Left lung (tissue), 10 donors: ENCODE measurements around the gene HOXA3. TPM values are rescaled to one million over a fixed set of nuclear protein-coding genes. Genes with fewer than 3 reads are reported as not detected.

Experiments
- ATAC-seq: fragments of 200-7000 bp; cut with Tn5 transposase; one replicate; pipeline ENCODE4 v1.9.1; 2020; ENCODE audit warnings: moderate library complexity
- DNase-seq, 4 donors: peaks; one replicate each; pipeline ENCODE4 v3.0.0-alpha.2; 2013 to 2020
- H3K27ac ChIP-seq, 2 donors: fragments of 200-600 bp; sonication (generic) in 1 of 2; one replicate each; pipeline versions ENCODE4 v1.5.0 to v1.8.0; 2020 to 2021
- H3K27me3 ChIP-seq, 2 donors: fragments of 200-600 bp; sonication (generic) in 1 of 2; one replicate each; pipeline versions ENCODE4 v1.5.0 to v1.8.0; 2020 to 2021
- H3K36me3 ChIP-seq, 2 donors: fragments of 200-600 bp; sonication (generic) in 1 of 2; one replicate each; pipeline versions ENCODE4 v1.5.0 to v1.8.0; 2020 to 2021
- H3K4me1 ChIP-seq, 2 donors: fragments of 200-600 bp; one replicate each; pipeline ENCODE4 v1.8.0; 2021
- H3K4me3 ChIP-seq, 2 donors: fragments of 200-600 bp; sonication (generic) in 1 of 2; one replicate each; pipeline versions ENCODE4 v1.5.0 to v1.8.0; 2020 to 2021; ENCODE audit warnings: mild to moderate bottlenecking in 1 of 2
- H3K9me3 ChIP-seq, 2 donors: fragments of 200-600 bp; sonication (generic) in 1 of 2; one replicate each; pipeline versions ENCODE4 v1.5.0 to v1.8.0; 2020 to 2021
- CTCF ChIP-seq, 2 donors: fragments of 200-600 bp; sonication (generic) in 1 of 2; IDR thresholded peaks; one replicate each; pipeline versions ENCODE4 v1.5.0 to v1.8.0; 2021; ENCODE audit warnings: antibody characterized with exemption in 2 of 2
- intact Hi-C, 2 donors: fragments of 100-400 bp; cut with DNase I; formaldehyde crosslinking; loops; one replicate each; pipeline versions ENCODE4 v1.11.2 to v1.14.2; 2022
- polyA plus RNA-seq, 6 donors: library from polyadenylated mRNA; unstranded; fragments of 120-200 nt; gene quantifications; one replicate each; pipeline ENCODE4 v1.2.1, GENCODE V29; 2013; ENCODE audit not compliant: insufficient read length in 6 of 6
- total RNA-seq, 2 donors: library from RNA; stranded (reverse); fragmentation: NEBNext Ultra II Directional; extraction: Animal tissue kit (Norgen Biotek cat#: 25700); gene quantifications; one replicate each; pipeline ENCODE4 v1.2.1, GENCODE V29; 2021
- donor health status: DM: no; HTN: yes; CAD: no.
- donor health status: DM: no; HTN: no; CAD: no.

Gene HOXA3
- total and polyA plus RNA-seq, 8 donors: 5.7 to 49.6 (median 39.6) TPM

- intact Hi-C loops: no loop called here
- Histone ChIP-seq H3K36me3 (no peaks in the 10 kb centered on the region), H3K27me3 (no peaks in the 10 kb centered on the region), H3K27ac (no peak overlapping the region), H3K4me1 (no peaks in the 10 kb centered on the region), H3K4me3 (no peak overlapping the region), H3K9me3 (no peaks in the 10 kb centered on the region)
- ATAC-seq (no peak), DNase-seq (no peak)
- TF ChIP-seq CTCF (IDR thresholded peaks at IDR 0.05): no peak
Observed at GRCh38 chr7:27079234-27079975, 73.0 kb downstream of the HOXA3 start.

- H3K27me3 ChIP-seq: no peaks in the 10 kb centered on the region
- intact Hi-C loops: no loop called here
- no peaks in the 10 kb centered on the region for H3K9me3 ChIP-seq
- TF ChIP-seq CTCF (IDR thresholded peaks at IDR 0.05): no peak
- no peaks in the 10 kb centered on the region for H3K4me1 ChIP-seq
- DNase-seq: no peak
- no peak overlapping the region for H3K27ac ChIP-seq
- no peak for ATAC-seq
- no peaks in the 10 kb centered on the region for H3K36me3 ChIP-seq
- no peak overlapping the region for H3K4me3 ChIP-seq
Observed at GRCh38 chr7:27078616-27079233, 73.7 kb downstream of the HOXA3 start.

GRCh38 chr7:27073076-27073475, 79.3 kb downstream of the HOXA3 start:
- intact Hi-C loops: no loop called here
- Histone ChIP-seq H3K27ac (no peak overlapping the region), H3K36me3 (no peaks in the 10 kb centered on the region), H3K9me3 (no peaks in the 10 kb centered on the region), H3K4me3 (no peak overlapping the region), H3K4me1 (no peaks in the 10 kb centered on the region), H3K27me3 (no peaks in the 10 kb centered on the region)
- DNase-seq (no peak), ATAC-seq (no peak)
- TF ChIP-seq CTCF (IDR thresholded peaks at IDR 0.05): no peak

GRCh38 chr7:27071622-27072390, 80.6 kb downstream of the HOXA3 start:
- H3K4me1 ChIP-seq: no peaks in the 10 kb centered on the region
- no peak for DNase-seq
- intact Hi-C loops: no loop called here

More at GRCh38 chr7:27071622-27072390, 80.6 kb downstream of the HOXA3 start:
- no peak for TF ChIP-seq CTCF (IDR thresholded peaks at IDR 0.05)
- no peak for ATAC-seq
- H3K27ac ChIP-seq: no peak overlapping the region
- no peaks in the 10 kb centered on the region for H3K27me3 ChIP-seq
- no peak overlapping the region for H3K4me3 ChIP-seq
- no peaks in the 10 kb centered on the region for H3K36me3 ChIP-seq
- H3K9me3 ChIP-seq: no peaks in the 10 kb centered on the region
